HCT116 (cell line): ENCODE measurements around the gene KANK2. TPM values are rescaled to one million over a fixed set of nuclear protein-coding genes. Genes with fewer than 3 reads are reported as not detected.

Source experiments
- ATAC-seq: fragments of 200-7000 bp; cut with Tn5 transposase; 2 replicates; pipeline ENCODE4 v1.9.1; 2020; ENCODE audit warnings: mild to moderate bottlenecking, moderate library complexity
- BruUV-seq: library from RNA; stranded (reverse); fragments of 400-500 nt; replicated peaks from 2 replicates; lab custom pipeline; 2021; lab: Mats Ljungman, UMichigan
- CTCF ChIA-PET: fragments of 300-600 bp; sonication (Branson Sonifier 250); formaldehyde crosslinking; loops from one replicate; lab custom pipeline; 2021; ENCODE audit warnings: antibody characterized with exemption; lab: Charles Lee
- POLR2A ChIA-PET: fragments of 300-600, 350-600 bp; sonication (Branson Sonifier 250); formaldehyde crosslinking; loops from one replicate; lab custom pipeline; 2021; ENCODE audit warnings: antibody characterized with exemption; lab: Charles Lee
- RAD21 ChIA-PET, 2 experiments: fragments of 300-600 bp; sonication (Branson Sonifier 250); formaldehyde crosslinking; loops; one replicate each; lab custom pipeline; 2023; ENCODE audit warnings: low total read pairs in 2 of 2; ENCODE audit not compliant: uncharacterized antibody in 2 of 2, unreplicated experiment in 2 of 2, low non-redundant PET in 1 of 2; lab: Charles Lee
- DNase-seq: peaks from one replicate; pipeline ENCODE4 v3.0.0-alpha.2; 2010; ENCODE audit warnings: low read depth, low spot score
- H2AFZ ChIP-seq: fragments of 200-600 bp; shearing (Covaris generic), sonication (generic); 2 replicates; pipeline ENCODE4 v1.6.1; 2017; ENCODE audit warnings: low read depth, mixed run types, mixed read lengths, antibody characterized with exemption, low read length; ENCODE audit not compliant: poor library complexity, severe bottlenecking
- H3K27ac ChIP-seq: 2 replicates; pipeline ENCODE4 v1.5.1; 2012; ENCODE audit warnings: low read depth, low read length
- H3K27me3 ChIP-seq: fragments of 200-600 bp; sonication (generic); 2 replicates; pipeline ENCODE4 v1.6.1; 2016; ENCODE audit warnings: mixed run types, low read length, mixed read lengths; ENCODE audit not compliant: insufficient read depth
- H3K36me3 ChIP-seq, 2 experiments: fragments of 200-500 bp in 1 of 2; fragments of 200-600 bp in 1 of 2; sonication (Bioruptor generic) in 1 of 2; sonication (generic) in 1 of 2; 2 replicates each; pipeline versions ENCODE4 v1.5.1 to v1.6.1; 2014 to 2016; ENCODE audit warnings: low read length in 2 of 2, inconsistent platforms in 1 of 2, mixed read lengths in 1 of 2, mixed run types in 1 of 2; ENCODE audit not compliant: insufficient read depth in 2 of 2, control insufficient read depth in 1 of 2
- H3K4me1 ChIP-seq, 2 experiments: fragments of 200-600 bp in 1 of 2; sonication (generic) in 1 of 2; 2 replicates each; pipeline versions ENCODE4 v1.5.1 to v1.6.1; 2012 to 2017; ENCODE audit warnings: low read length in 2 of 2, inconsistent platforms in 1 of 2, mild to moderate bottlenecking in 1 of 2, mixed read lengths in 1 of 2, mixed run types in 1 of 2, moderate library complexity in 1 of 2; ENCODE audit not compliant: insufficient read depth in 2 of 2, control insufficient read depth in 1 of 2
- H3K4me2 ChIP-seq: fragments of 200-600 bp; sonication (generic); 2 replicates; pipeline ENCODE4 v1.6.1; 2017; ENCODE audit warnings: mixed run types, low read length, mixed read lengths
- H3K4me3 ChIP-seq, 2 experiments: fragments of 200-600 bp in 1 of 2; sonication (generic) in 1 of 2; replicated peaks in 1 of 2; 2 replicates each; pipeline ENCODE4 v1.5.1; 2011 to 2016; ENCODE audit warnings: low read length in 2 of 2, control low read depth in 1 of 2, low read depth in 1 of 2, mild to moderate bottlenecking in 1 of 2, mixed read lengths in 1 of 2, mixed run types in 1 of 2
- H3K79me2 ChIP-seq: fragments of 200-600 bp; sonication (generic); 2 replicates; pipeline ENCODE4 v1.6.1; 2017; ENCODE audit warnings: mild to moderate bottlenecking, mixed run types, low read length, moderate library complexity, mixed read lengths; ENCODE audit not compliant: insufficient read depth
- H3K9ac ChIP-seq: fragments of 200-600 bp; sonication (generic); 2 replicates; pipeline ENCODE4 v1.6.1; 2016; ENCODE audit warnings: low read length, mixed read lengths
- H3K9me2 ChIP-seq: fragments of 200-600 bp; sonication (generic), shearing (Covaris generic); 2 replicates; pipeline ENCODE4 v1.6.1; 2017; ENCODE audit warnings: mixed run types, mild to moderate bottlenecking, moderate library complexity; ENCODE audit not compliant: insufficient read depth
- H3K9me3 ChIP-seq, 2 experiments: fragments of 200-500 bp in 1 of 2; fragments of 200-600 bp in 1 of 2; sonication (Bioruptor generic) in 1 of 2; sonication (generic) in 1 of 2; 2 replicates each; pipeline ENCODE4 v1.6.1; 2014 to 2017; ENCODE audit warnings: low read length in 2 of 2, mixed read lengths in 2 of 2, inconsistent platforms in 1 of 2, low read depth in 1 of 2, mild to moderate bottlenecking in 1 of 2, mixed run types in 1 of 2, moderate library complexity in 1 of 2; ENCODE audit not compliant: control insufficient read depth in 1 of 2, insufficient read depth in 1 of 2
- H4K20me1 ChIP-seq: fragments of 200-600 bp; sonication (generic), shearing (Covaris generic); 2 replicates; pipeline ENCODE4 v1.6.1; 2017; ENCODE audit warnings: mixed run types, mild to moderate bottlenecking, moderate library complexity; ENCODE audit not compliant: insufficient read depth
- CBX3 ChIP-seq: IDR thresholded peaks from 2 replicates; pipeline ENCODE4 v1.6.1; 2012; ENCODE audit warnings: low read depth
- CEBPB ChIP-seq: IDR thresholded peaks from 2 replicates; pipeline ENCODE4 v1.6.1; 2012; ENCODE audit warnings: low read depth
- EGR1 ChIP-seq: IDR thresholded peaks from 2 replicates; pipeline ENCODE4 v1.6.1; 2012; ENCODE audit warnings: low read depth
- EZH2phosphoT487 ChIP-seq: fragments of 200-600 bp; IDR thresholded peaks from 2 replicates; pipeline ENCODE4 v1.6.1; 2018; ENCODE audit warnings: antibody characterized with exemption, borderline replicate concordance
- JUND ChIP-seq: IDR thresholded peaks from 2 replicates; pipeline ENCODE4 v1.6.1; 2012
- POLR2A ChIP-seq: IDR thresholded peaks from 2 replicates; pipeline ENCODE4 v1.7.0; 2011; ENCODE audit warnings: borderline replicate concordance; ENCODE audit not compliant: insufficient read depth, insufficient read length; ENCODE audit errors: extremely low read depth
- POLR2AphosphoS5 ChIP-seq: IDR thresholded peaks from 2 replicates; pipeline ENCODE4 v1.6.1; 2011; ENCODE audit warnings: mild to moderate bottlenecking, low read depth, low read length, moderate library complexity
- RAD21 ChIP-seq: IDR thresholded peaks from 2 replicates; pipeline ENCODE4 v1.6.1; 2012; ENCODE audit warnings: low read depth, mild to moderate bottlenecking
- SP1 ChIP-seq: IDR thresholded peaks from 2 replicates; pipeline ENCODE4 v1.6.1; 2012; ENCODE audit warnings: low read depth
- SRF ChIP-seq: IDR thresholded peaks from 2 replicates; pipeline ENCODE4 v1.6.1; 2012; ENCODE audit warnings: low read depth
- YY1 ChIP-seq: IDR thresholded peaks from 2 replicates; pipeline ENCODE4 v1.6.1; 2011; ENCODE audit warnings: low read length, low read depth, moderate library complexity, mild to moderate bottlenecking; ENCODE audit not compliant: insufficient replicate concordance; ENCODE audit errors: extremely low read depth
- ZFX ChIP-seq: fragments of 450-650 bp; IDR thresholded peaks from 2 replicates; pipeline ENCODE4 v1.6.1; 2017
- ZNF274 ChIP-seq: fragments of 200-500 bp; sonication (Bioruptor generic); IDR thresholded peaks from 2 replicates; pipeline ENCODE4 v1.6.1; 2014; ENCODE audit warnings: mild to moderate bottlenecking, low read depth, low read length, inconsistent platforms
- intact Hi-C: fragments of 100-400 bp; cut with micrococcal nuclease; formaldehyde crosslinking; loops from 2 replicates; pipeline ENCODE4 v1.10.0; 2022
- total RNA-seq: library from RNA; stranded (reverse); gene quantifications from one replicate; pipeline ENCODE4 v1.2.1, GENCODE V29; 2021; ENCODE audit not compliant: unreplicated experiment
- TF ChIP-seq, protein P1 (sequence below): IDR thresholded peaks from 2 replicates; pipeline ENCODE4 v1.6.1; 2012
- TF ChIP-seq, protein P2 (sequence below): IDR thresholded peaks from 2 replicates; pipeline ENCODE4 v1.6.1; 2012
- TF ChIP-seq, protein P3 (sequence below): IDR thresholded peaks from 2 replicates; pipeline ENCODE4 v1.6.1; 2012; ENCODE audit warnings: low read depth
- TF ChIP-seq, protein P4 (sequence below): IDR thresholded peaks from 2 replicates; pipeline ENCODE4 v1.6.1; 2011; ENCODE audit warnings: mild to moderate bottlenecking, low read length, moderate library complexity; ENCODE audit not compliant: insufficient replicate concordance; ENCODE audit errors: extremely low read depth
- TF ChIP-seq, protein P5 (sequence below), 3 experiments: fragments of 200-600 bp in 1 of 3; sonication (generic) in 1 of 3; IDR thresholded peaks in 2 of 3; conservative IDR thresholded peaks in 1 of 3; 2 replicates each; pipeline ENCODE4 v1.5.1; 2012 to 2017; ENCODE audit warnings: low read depth in 2 of 3, low read length in 2 of 3, antibody characterized with exemption in 1 of 3, borderline replicate concordance in 1 of 3, control low read depth in 1 of 3, mild to moderate bottlenecking in 1 of 3, mixed read lengths in 1 of 3, mixed run types in 1 of 3, moderate library complexity in 1 of 3; ENCODE audit not compliant: insufficient read depth in 1 of 3

The KANK2 gene
- total RNA-seq, 1 experiment from 2014 or later, result 43.6 TPM

DNA sequence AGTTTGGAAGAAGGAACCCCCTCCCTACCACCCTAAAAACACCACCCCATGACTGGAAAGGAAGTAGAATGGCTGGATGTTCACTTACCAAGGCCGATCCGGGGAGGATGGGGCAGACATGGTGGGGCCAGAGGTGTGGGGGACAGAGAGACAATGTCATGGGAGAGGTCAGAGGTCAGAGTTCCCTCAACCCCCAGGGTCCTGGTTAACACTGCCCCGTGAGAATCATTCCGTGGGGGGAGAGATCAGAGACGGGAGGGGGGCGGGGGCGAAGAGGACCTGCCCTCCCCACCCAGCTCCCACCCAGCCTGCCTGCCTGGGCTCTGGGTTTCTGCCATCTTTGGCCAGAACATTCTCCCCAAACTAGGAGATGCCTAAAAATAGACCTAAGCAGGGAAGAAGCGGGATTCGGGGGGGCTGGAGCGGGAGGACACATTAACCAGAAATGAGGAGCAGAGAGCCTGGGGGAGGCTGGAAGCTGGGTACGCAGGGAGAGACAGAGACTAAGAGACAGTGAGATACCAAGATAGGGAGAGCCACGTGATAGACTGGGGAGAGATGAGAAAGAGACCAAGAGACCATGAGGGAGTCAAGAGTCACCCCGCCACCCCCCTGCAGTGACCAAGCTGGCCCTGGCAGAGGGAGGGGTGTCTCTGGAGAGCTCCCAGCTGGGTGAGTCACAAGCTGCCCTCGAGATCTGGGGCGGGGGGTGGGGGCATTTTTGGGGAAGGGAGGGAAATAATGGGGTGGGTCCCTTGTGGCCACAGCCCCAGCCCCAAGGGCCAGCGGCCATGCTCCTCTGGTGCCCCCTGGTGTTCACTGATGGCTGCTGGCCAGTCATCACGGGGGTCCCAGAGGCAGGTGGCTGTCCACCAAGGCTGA lies 6.1 kb upstream of the KANK2 start:
- Histone ChIP-seq H2AFZ (no peak overlapping the region), H3K4me1 (peaks cover 13 to 20% of the 10 kb centered on the region in 2 experiments; a peak in 3 of 4 replicates), H3K27me3 (no peaks in the 10 kb centered on the region), H4K20me1 (no peaks in the 10 kb centered on the region), H3K79me2 (no peaks in the 10 kb centered on the region), H3K27ac (no peak overlapping the region; the same call in 1 of the 2 replicates), H3K9ac (no peak overlapping the region; the same call in 1 of the 2 replicates), H3K4me2 (0 out of 2 replicates have a peak overlapping the region, but pooled peaks have one; percentile 19), H3K4me3 (no peak overlapping the region), H3K9me2 (no peaks in the 10 kb centered on the region), H3K36me3 (peaks cover 0 to 3% of the 10 kb centered on the region in 2 experiments; a peak in 1 of 4 replicates), H3K9me3 (no peaks in the 10 kb centered on the region)
- RAD21 ChIA-PET, result interaction anchor here in 1 of 2 experiments (0.5 to 1.8 kb wide), 2 partner anchors 65 to 77 kb away, joined by 4 to 5 read pairs; no protein-coding TSS in a partner anchor
- DNase-seq (no peak), ATAC-seq (peak; percentile 88)
- intact Hi-C loops, result loop anchor here (1.0 to 5.0 kb wide), 4 partner anchors 66 to 266 kb away; no protein-coding TSS in a partner anchor
- peak; percentile 89 for TF ChIP-seq RAD21
- TF ChIP-seq SP1, result no peak
- TF ChIP-seq, protein P1, sequence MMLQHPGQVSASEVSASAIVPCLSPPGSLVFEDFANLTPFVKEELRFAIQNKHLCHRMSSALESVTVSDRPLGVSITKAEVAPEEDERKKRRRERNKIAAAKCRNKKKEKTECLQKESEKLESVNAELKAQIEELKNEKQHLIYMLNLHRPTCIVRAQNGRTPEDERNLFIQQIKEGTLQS, result no peak
- TF ChIP-seq, protein P2, sequence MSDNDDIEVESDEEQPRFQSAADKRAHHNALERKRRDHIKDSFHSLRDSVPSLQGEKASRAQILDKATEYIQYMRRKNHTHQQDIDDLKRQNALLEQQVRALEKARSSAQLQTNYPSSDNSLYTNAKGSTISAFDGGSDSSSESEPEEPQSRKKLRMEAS, result no peak
- TF ChIP-seq, protein P3, sequence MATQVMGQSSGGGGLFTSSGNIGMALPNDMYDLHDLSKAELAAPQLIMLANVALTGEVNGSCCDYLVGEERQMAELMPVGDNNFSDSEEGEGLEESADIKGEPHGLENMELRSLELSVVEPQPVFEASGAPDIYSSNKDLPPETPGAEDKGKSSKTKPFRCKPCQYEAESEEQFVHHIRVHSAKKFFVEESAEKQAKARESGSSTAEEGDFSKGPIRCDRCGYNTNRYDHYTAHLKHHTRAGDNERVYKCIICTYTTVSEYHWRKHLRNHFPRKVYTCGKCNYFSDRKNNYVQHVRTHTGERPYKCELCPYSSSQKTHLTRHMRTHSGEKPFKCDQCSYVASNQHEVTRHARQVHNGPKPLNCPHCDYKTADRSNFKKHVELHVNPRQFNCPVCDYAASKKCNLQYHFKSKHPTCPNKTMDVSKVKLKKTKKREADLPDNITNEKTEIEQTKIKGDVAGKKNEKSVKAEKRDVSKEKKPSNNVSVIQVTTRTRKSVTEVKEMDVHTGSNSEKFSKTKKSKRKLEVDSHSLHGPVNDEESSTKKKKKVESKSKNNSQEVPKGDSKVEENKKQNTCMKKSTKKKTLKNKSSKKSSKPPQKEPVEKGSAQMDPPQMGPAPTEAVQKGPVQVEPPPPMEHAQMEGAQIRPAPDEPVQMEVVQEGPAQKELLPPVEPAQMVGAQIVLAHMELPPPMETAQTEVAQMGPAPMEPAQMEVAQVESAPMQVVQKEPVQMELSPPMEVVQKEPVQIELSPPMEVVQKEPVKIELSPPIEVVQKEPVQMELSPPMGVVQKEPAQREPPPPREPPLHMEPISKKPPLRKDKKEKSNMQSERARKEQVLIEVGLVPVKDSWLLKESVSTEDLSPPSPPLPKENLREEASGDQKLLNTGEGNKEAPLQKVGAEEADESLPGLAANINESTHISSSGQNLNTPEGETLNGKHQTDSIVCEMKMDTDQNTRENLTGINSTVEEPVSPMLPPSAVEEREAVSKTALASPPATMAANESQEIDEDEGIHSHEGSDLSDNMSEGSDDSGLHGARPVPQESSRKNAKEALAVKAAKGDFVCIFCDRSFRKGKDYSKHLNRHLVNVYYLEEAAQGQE, result no peak
- TF ChIP-seq ZFX, result no peak
- TF ChIP-seq JUND, result no peak
- TF ChIP-seq EGR1, result no peak
- TF ChIP-seq, protein P4, sequence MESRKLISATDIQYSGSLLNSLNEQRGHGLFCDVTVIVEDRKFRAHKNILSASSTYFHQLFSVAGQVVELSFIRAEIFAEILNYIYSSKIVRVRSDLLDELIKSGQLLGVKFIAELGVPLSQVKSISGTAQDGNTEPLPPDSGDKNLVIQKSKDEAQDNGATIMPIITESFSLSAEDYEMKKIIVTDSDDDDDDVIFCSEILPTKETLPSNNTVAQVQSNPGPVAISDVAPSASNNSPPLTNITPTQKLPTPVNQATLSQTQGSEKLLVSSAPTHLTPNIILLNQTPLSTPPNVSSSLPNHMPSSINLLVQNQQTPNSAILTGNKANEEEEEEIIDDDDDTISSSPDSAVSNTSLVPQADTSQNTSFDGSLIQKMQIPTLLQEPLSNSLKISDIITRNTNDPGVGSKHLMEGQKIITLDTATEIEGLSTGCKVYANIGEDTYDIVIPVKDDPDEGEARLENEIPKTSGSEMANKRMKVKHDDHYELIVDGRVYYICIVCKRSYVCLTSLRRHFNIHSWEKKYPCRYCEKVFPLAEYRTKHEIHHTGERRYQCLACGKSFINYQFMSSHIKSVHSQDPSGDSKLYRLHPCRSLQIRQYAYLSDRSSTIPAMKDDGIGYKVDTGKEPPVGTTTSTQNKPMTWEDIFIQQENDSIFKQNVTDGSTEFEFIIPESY, result no peak
- TF ChIP-seq ZNF274, result no peak
- TF ChIP-seq EZH2phosphoT487, result no peak
- no peak for TF ChIP-seq YY1
- no peak for TF ChIP-seq CEBPB
- TF ChIP-seq POLR2AphosphoS5, result no peak
- TF ChIP-seq POLR2A, result no peak
- TF ChIP-seq, protein P5, sequence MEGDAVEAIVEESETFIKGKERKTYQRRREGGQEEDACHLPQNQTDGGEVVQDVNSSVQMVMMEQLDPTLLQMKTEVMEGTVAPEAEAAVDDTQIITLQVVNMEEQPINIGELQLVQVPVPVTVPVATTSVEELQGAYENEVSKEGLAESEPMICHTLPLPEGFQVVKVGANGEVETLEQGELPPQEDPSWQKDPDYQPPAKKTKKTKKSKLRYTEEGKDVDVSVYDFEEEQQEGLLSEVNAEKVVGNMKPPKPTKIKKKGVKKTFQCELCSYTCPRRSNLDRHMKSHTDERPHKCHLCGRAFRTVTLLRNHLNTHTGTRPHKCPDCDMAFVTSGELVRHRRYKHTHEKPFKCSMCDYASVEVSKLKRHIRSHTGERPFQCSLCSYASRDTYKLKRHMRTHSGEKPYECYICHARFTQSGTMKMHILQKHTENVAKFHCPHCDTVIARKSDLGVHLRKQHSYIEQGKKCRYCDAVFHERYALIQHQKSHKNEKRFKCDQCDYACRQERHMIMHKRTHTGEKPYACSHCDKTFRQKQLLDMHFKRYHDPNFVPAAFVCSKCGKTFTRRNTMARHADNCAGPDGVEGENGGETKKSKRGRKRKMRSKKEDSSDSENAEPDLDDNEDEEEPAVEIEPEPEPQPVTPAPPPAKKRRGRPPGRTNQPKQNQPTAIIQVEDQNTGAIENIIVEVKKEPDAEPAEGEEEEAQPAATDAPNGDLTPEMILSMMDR (IDR thresholded peaks at IDR 0.05 in 2 of 3, conservative IDR thresholded peaks at IDR 0.05 in 1 of 3; ENCODE audit: borderline replicate concordance in 1 of 3, insufficient read depth in 1 of 3, low read depth in 2 of 3, low read length in 2 of 3), result peak; percentile 69 to 83 (median 77); a peak in 5 of 6 replicates
- no peak for TF ChIP-seq SRF
- no peak for TF ChIP-seq CBX3
- POLR2A ChIA-PET, result no interaction called here
- CTCF ChIA-PET, result interaction anchor here (0.8 to 1.8 kb wide), 5 partner anchors 47 to 267 kb away, joined by 3 to 11 read pairs (median 3); no protein-coding TSS in a partner anchor
- BruUV-seq, result no TSS peak
